ENCODE measurements around the gene POC1B.

POC1B gene

GRCh38 chr12:89379839-89380467, 145.9 kb downstream of the POC1B start:
- DNase-seq, result no peak

GRCh38 chr12:89379148-89379838, 146.6 kb downstream of the POC1B start:
- no peak for DNase-seq

GRCh38 chr12:89376844-89377243, 149.0 kb downstream of the POC1B start:
- DNase-seq, result no peak

- no peak for DNase-seq
Measured at GRCh38 chr12:89376202-89376529, 149.7 kb downstream of the POC1B start.

GRCh38 chr12:89373763-89374572, 151.9 kb downstream of the POC1B start:
- no peak for DNase-seq

- DNase-seq, result no peak
Measured at GRCh38 chr12:89372584-89373370, 153.1 kb downstream of the POC1B start.

GRCh38 chr12:89370850-89371249, 155.0 kb downstream of the POC1B start:
- DNase-seq, result no peak

- no peak for DNase-seq
Measured at GRCh38 chr12:89370421-89370831, 155.4 kb downstream of the POC1B start.
